Body of pancreas (tissue), 4 donors: Measurements from ENCODE around the gene NLGN1.

ENCODE experiments used
- POLR2A ChIP-seq, 3 donors: fragments of 450-650 bp; IDR thresholded peaks; one replicate each; pipeline ENCODE4 v1.6.1; 2016; ENCODE audit warnings: antibody characterized with exemption in 3 of 3, mild to moderate bottlenecking in 2 of 3
- TF ChIP-seq, protein P1 (sequence below), 7 experiments: fragments of 450-650 bp in 4 of 7; fragments of 200-600 bp in 3 of 7; sonication (generic) in 3 of 7; IDR thresholded peaks; one replicate each; pipeline ENCODE4 v1.5.1; 2016 to 2019; ENCODE audit warnings: antibody characterized with exemption in 7 of 7

DNA sequence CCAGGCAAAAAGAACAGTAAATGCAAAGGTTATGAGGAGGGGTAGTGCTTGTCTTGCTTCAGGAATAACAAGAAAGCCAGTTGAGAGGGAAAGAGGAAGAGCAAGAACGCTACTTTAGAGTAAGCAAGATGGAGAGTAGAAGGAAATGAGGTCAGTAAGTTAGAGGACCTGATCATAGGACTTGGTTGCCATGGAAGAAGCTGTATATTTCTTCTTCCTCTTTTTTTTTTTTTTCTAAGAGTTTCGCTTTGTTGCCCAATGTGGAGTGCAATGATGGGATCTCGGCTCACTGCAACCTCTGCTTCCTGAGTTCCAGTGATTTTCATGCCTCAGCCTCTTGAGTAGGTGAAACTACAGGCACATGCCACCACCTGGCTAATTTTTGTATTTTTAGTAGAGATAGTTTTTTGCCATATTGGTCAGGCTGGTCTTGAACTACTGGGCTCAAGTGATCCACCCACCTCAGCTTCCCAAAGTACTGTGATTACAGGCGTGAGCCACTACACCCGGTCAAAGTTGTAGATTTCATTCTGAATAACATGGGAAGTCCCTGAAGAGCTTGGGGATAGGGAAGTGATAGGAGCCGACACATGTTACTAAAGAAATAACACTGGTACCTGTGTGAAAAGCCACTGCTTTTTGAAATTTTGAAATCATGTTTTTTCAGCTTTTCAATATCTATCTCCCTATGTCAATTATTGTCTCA is 933.7 kb downstream of the NLGN1 start:
- TF ChIP-seq, protein P1, sequence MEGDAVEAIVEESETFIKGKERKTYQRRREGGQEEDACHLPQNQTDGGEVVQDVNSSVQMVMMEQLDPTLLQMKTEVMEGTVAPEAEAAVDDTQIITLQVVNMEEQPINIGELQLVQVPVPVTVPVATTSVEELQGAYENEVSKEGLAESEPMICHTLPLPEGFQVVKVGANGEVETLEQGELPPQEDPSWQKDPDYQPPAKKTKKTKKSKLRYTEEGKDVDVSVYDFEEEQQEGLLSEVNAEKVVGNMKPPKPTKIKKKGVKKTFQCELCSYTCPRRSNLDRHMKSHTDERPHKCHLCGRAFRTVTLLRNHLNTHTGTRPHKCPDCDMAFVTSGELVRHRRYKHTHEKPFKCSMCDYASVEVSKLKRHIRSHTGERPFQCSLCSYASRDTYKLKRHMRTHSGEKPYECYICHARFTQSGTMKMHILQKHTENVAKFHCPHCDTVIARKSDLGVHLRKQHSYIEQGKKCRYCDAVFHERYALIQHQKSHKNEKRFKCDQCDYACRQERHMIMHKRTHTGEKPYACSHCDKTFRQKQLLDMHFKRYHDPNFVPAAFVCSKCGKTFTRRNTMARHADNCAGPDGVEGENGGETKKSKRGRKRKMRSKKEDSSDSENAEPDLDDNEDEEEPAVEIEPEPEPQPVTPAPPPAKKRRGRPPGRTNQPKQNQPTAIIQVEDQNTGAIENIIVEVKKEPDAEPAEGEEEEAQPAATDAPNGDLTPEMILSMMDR (IDR thresholded peaks at IDR 0.05) = no peak
- no peak for TF ChIP-seq POLR2A (IDR thresholded peaks at IDR 0.05)
